Fibroblast of villous mesenchyme (primary cell): ENCODE results near the gene LTK. TPM values are rescaled to one million over a fixed set of nuclear protein-coding genes. Genes with fewer than 3 reads are reported as not detected.
A peak's percentile ranks its signal among the peaks of the same experiment; 100 is the strongest.

Experiments used
- DNase-seq: peaks from one replicate; pipeline ENCODE4 v3.0.0-alpha.2; 2010; ENCODE audit warnings: low read depth
- H3K4me3 ChIP-seq: 2 replicates; pipeline ENCODE4 v1.5.1; 2011; ENCODE audit warnings: low read depth, mild to moderate bottlenecking, low read length
- total RNA-seq: library from RNA; depleted of rRNA; stranded (reverse); fragments of >200 nt; gene quantifications from 2 replicates; pipeline ENCODE4 v1.2.3, GENCODE V29; 2012
- TF ChIP-seq, protein P1 (sequence below): IDR thresholded peaks from 2 replicates; pipeline ENCODE4 v1.5.1; 2012; ENCODE audit warnings: low read depth, mild to moderate bottlenecking, low read length; ENCODE audit not compliant: insufficient read depth

The LTK gene
- total RNA-seq, 1 donor, result 0.86 TPM

DNA sequence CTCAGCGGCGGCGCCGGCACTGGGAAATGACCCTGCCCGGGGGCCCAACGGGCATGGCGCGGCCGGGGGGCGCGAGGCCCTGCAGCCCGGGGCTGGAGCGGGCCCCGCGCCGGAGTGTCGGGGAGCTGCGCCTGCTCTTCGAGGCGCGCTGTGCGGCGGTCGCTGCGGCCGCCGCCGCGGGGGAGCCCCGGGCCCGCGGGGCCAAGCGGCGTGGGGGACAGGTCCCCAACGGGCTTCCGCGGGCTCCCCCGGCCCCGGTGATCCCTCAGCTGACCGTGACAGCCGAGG is 19.8 kb downstream of the LTK start:
- DNase-seq, result no peak
- peak overlapping the region; percentile 60 for H3K4me3 ChIP-seq
- TF ChIP-seq, protein P1, sequence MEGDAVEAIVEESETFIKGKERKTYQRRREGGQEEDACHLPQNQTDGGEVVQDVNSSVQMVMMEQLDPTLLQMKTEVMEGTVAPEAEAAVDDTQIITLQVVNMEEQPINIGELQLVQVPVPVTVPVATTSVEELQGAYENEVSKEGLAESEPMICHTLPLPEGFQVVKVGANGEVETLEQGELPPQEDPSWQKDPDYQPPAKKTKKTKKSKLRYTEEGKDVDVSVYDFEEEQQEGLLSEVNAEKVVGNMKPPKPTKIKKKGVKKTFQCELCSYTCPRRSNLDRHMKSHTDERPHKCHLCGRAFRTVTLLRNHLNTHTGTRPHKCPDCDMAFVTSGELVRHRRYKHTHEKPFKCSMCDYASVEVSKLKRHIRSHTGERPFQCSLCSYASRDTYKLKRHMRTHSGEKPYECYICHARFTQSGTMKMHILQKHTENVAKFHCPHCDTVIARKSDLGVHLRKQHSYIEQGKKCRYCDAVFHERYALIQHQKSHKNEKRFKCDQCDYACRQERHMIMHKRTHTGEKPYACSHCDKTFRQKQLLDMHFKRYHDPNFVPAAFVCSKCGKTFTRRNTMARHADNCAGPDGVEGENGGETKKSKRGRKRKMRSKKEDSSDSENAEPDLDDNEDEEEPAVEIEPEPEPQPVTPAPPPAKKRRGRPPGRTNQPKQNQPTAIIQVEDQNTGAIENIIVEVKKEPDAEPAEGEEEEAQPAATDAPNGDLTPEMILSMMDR, result no peak

DNA sequence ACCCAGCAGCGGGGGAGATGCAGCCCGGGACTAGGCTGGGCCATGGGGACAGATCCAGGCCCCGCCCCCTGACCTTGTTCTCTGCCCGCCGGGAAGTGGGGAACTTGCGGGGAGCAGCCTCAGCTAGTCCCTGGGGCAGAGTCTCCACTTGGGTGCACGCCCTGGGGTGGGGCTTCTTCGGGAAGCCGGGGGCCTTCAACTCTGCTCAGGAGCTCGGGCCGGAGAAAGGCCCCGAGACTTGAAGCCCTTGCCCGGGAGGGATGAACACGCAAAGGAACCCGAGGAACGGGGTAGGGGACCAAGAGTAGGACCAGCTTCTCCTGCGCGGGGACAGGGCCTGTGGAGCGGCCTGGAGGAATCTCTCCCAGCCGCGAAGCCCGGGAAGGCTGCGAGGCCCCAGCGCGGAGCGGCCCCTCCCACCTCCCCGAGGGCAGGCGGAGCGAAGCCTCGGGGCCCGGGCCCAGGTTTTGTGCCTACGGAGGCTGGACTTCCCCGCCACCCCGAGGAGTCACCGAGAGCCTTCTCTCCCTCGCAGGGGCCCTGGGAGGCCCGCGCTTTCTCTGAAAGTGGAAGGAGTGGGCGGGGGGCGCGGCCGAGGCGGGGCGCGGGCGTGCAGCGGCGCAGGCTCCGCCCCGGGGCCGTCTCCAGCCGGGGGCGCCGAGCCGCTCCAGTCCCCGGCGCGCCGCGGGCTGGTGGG is 20.3 kb downstream of the LTK start, which contains the start of gene ITPKA:
Gene ITPKA (plus strand): TSS at position 670 of the 697 bp plus-strand sequence. CDS start 54 bp downstream, outside the sequence.
- peak within 1 kb of the TSS; percentile 60 for H3K4me3 ChIP-seq
- peak; percentile 74 for DNase-seq
- TF ChIP-seq, protein P1, result no peak

DNA sequence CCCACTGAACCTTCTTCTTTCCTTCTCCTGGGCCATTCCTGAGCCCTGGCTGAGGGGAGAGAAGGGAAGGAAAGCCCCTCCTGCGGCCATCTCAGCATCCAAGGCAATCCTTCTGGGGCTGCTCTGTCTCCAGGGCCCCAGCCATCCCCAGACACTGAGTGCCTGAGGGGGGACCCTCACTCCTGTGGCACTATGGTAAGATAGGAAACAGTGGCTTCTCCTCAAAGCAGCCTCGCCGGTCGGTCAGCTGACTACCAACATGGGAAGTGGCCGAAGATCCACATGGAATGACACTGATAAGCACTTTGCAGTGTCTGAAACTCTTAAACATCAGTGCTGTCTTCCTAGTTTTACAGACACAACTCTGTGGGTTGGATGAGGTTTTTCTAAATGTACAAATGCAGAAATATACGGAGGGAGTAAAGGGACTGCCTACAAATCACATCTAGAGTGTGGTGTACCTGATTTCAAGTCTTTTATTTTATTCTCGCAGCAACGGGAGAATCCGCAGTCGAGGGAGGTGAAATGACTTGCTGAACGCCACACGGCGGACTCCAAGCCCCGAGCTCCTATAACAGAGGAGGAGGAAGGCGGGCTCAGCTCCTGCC is 20.9 kb downstream of the LTK start:
- peak; percentile 27 for DNase-seq
- TF ChIP-seq, protein P1, result no peak
- H3K4me3 ChIP-seq, result peak overlapping the region; percentile 60

DNA sequence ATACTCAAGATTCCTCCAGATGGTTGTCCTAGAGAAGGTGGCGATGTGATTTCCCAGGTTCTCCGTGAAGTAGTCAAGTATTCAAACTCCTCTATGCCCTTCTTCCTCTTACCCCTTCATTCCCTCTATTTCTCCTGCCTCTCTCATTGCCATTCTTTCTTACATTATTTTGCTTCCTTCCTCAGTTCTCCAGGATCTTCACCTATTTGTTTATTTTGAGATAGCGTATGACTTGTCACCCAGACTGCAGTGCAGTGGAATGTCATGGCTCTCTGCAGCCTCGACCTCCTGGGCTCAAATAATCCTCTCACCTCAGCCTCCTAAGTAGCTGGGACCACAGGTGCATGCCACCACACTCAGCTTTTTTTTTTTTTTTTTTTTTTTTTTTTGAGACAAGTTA is 21.7 kb downstream of the LTK start:
- no peak overlapping the region for H3K4me3 ChIP-seq
- TF ChIP-seq, protein P1, result no peak
- no peak for DNase-seq

DNA sequence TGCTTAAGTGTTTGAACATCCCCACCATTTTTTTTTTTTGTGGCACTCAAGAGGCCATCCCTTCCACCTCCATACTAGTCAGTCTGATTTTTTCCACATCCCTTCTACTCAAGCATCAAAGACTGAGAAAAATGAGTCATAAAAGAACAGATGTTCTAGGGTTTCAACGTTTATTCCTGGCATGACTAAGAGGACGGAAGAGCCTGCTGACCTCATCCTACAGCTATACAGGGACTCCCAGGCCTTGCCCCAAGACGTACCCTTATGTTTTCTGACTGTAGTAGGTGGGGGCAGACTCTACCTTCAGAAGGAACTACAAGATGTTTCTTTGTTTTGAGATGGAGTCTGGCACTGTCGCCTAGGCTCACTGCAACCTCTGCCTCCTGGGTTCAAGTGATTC is 23.3 kb downstream of the LTK start:
- TF ChIP-seq, protein P1, result no peak
- DNase-seq, result peak; percentile 97
- H3K4me3 ChIP-seq, result no peak overlapping the region

DNA sequence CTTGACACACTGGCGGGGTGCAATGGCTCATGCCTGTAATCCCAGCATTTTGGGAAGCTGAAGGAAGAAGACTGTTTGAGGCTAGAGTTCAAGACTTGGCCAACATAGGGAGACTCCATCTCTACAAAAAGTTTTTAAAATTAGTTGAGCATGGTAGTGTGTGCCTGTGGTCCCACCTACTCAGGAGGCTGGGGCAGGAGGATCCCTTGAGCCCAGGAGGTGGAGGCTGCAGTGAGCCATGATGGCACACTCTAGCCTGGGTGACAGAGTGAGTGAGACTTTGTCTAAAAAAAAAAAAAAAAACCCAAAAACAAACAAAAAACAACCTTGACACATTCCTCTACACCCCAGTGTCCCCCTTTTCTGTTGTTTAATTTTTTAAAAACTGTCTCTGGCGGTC is 24.0 kb downstream of the LTK start:
- TF ChIP-seq, protein P1, result no peak
- DNase-seq, result no peak
- no peak overlapping the region for H3K4me3 ChIP-seq
